ENCODE measurements around the gene C4orf17.
"Not testable (repeated sequence)": the region's sequence is repeated elsewhere in the genome, so short reads cannot be mapped to it uniquely, and the experiment has no call there.

Gene C4orf17

GRCh38 chr4:99510721-99511120 lies at the start of gene C4orf17:
TSS of gene C4orf17 (plus strand) at chr4:99511021. CDS start at chr4:99513082, 2,061 bp downstream.
- no peak for DNase-seq

- no peak for DNase-seq
Observed at GRCh38 chr4:99461623-99462401, 49.0 kb upstream of the C4orf17 start.

GRCh38 chr4:99462875-99463464 lies 47.9 kb upstream of the C4orf17 start:
- DNase-seq = peak; percentile 58

GRCh38 chr4:99463566-99463965 lies 47.3 kb upstream of the C4orf17 start:
- no peak for DNase-seq

- DNase-seq = no peak
Observed at GRCh38 chr4:99467887-99468286, 42.9 kb upstream of the C4orf17 start.

GRCh38 chr4:99468889-99469288 lies 41.9 kb upstream of the C4orf17 start:
- DNase-seq = no peak

GRCh38 chr4:99471349-99471748 lies 39.5 kb upstream of the C4orf17 start:
- DNase-seq = no peak

GRCh38 chr4:99471896-99472295 lies 38.9 kb upstream of the C4orf17 start:
- DNase-seq = no peak

GRCh38 chr4:99473131-99473530 lies 37.7 kb upstream of the C4orf17 start:
- DNase-seq = no peak

- DNase-seq = no peak
Observed at GRCh38 chr4:99483636-99484035, 27.2 kb upstream of the C4orf17 start.

GRCh38 chr4:99485212-99485611 lies 25.6 kb upstream of the C4orf17 start:
- DNase-seq = no peak

- not testable (repeated sequence) for DNase-seq
Observed at GRCh38 chr4:99486648-99487047, 24.2 kb upstream of the C4orf17 start.

- no peak for DNase-seq
Observed at GRCh38 chr4:99490286-99490685, 20.5 kb upstream of the C4orf17 start.

GRCh38 chr4:99504804-99505502 lies 5.9 kb upstream of the C4orf17 start:
- no peak for DNase-seq

GRCh38 chr4:99506781-99507180 lies 4.0 kb upstream of the C4orf17 start:
- DNase-seq = no peak

GRCh38 chr4:99507349-99507748 lies 3.5 kb upstream of the C4orf17 start:
- DNase-seq = no peak

GRCh38 chr4:99507762-99508161 lies 3.1 kb upstream of the C4orf17 start:
- no peak for DNase-seq

GRCh38 chr4:99518601-99519295 lies 7.9 kb downstream of the C4orf17 start:
- DNase-seq = no peak

GRCh38 chr4:99529228-99529627 lies 18.4 kb downstream of the C4orf17 start:
- DNase-seq = no peak

GRCh38 chr4:99529956-99530355 lies 19.1 kb downstream of the C4orf17 start:
- DNase-seq = no peak

- not testable (repeated sequence) for DNase-seq
Observed at GRCh38 chr4:99534699-99535098, 23.9 kb downstream of the C4orf17 start.

GRCh38 chr4:99536271-99536670 lies 25.4 kb downstream of the C4orf17 start:
- DNase-seq = no peak

- no peak for DNase-seq
Observed at GRCh38 chr4:99536848-99537247, 26.0 kb downstream of the C4orf17 start.
